Femur (tissue), 1 donor: ENCODE data around the gene PIGS.
"Not testable (repeated sequence)": the region's sequence is repeated elsewhere in the genome, so short reads cannot be mapped to it uniquely, and the experiment has no call there.

Experiments used
- DNase-seq: peaks from one replicate; pipeline ENCODE4 v3.0.0-alpha.2; 2017

PIGS gene

DNA sequence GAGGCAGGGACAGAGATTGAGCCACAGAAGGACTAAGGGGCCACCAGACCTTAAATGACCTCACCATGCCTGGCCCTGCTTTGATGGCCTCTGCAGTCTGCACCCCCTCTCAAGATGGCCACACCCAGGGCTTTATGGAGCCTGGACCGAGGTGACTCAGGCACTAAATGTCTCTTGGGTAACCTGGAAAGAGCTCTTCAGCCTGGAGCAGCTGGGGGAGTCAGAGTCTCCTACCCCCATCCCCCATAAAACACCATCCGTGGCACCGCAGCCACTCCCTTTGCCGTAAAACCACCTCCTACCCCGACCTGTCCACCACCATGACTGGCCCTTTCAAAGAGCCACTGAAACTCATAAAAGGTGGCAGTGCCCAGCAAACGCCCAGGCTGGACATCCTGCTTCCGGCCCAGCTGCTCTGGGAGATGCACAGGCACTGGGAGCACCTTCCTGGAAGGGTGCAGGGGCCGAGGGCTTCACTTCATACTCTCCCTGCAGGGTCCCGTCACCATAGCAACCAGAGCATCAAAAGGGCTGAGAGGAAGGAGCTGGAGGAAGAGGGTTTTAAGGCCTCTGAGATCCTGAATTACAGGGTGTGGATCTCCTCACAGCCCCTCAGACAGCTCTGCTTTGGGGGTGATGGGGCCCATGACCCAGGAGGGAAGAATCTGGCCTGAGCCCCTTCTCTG is 42.9 kb downstream of the PIGS start:
- DNase-seq: no peak

DNA sequence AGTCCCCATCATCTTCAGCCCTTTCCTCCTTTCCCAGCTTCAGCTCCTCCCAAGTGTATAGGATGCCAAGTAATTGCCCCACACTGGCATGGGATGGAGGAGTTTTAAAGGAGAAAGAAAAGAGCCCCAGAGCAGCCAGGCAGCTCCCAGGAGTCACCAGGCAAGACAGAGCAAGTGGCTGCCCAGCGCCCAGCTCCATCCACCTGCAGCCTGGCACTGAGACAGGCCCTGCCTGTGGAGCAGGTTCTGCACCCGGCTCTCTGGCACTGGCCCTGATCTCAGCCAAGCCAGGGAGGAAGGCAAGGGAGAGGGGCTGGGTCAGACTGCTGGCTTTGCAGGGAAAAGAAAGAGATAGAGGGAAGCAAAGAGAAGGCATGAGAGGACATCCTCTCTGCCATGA is 43.5 kb downstream of the PIGS start:
- DNase-seq: no peak

GRCh38 chr17:28527181-28527681 is 44.1 kb downstream of the PIGS start:
- no peak for DNase-seq

- DNase-seq: no peak
These were observed 44.9 kb downstream of the PIGS start for GRCh38 chr17:28526381-28526780.

- peak; percentile 29 for DNase-seq
These were observed 46.6 kb downstream of the PIGS start for GRCh38 chr17:28524476-28525424.

GRCh38 chr17:28523876-28524275 is 47.4 kb downstream of the PIGS start:
- DNase-seq: no peak

DNA sequence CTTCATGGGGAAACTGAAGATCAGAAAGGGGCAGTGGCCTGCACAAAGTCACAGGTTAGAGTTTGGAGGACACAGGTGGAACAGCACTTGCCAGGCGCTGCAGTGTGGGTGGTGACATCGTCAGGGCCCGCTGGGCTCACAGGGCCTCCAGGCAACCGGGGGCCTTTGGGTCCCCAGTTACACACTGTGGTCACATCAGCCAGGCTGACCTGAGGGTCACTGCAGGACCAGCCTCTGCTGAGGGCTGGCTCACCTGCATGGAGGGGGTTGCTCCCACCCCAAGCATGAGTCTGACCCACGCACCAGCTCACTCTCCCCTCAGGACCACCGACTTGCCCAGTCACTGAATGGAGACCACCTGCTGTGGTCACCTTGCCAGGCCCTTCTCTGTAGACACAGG is 48.1 kb downstream of the PIGS start:
- DNase-seq: no peak

DNA sequence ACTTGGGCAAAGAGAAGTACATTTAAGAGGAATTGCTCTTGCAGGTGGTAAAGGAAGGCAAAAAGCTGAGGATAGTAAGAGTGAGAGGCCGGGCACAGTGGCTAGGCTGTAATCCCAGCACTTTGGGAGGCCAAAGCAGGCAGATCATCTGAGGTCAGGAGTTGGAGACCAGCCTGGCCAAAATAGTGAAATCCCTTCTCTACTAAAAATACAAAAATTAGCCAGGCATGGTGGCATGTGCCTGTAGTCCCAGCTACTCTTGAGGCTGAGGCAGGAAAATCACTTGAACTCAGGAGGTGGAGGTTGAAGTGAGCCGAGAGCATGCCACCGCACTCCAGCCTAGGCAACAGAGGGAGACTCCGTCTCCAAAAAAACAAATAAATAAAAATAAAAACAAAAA is 49.0 kb downstream of the PIGS start:
- not testable (repeated sequence) for DNase-seq

DNA sequence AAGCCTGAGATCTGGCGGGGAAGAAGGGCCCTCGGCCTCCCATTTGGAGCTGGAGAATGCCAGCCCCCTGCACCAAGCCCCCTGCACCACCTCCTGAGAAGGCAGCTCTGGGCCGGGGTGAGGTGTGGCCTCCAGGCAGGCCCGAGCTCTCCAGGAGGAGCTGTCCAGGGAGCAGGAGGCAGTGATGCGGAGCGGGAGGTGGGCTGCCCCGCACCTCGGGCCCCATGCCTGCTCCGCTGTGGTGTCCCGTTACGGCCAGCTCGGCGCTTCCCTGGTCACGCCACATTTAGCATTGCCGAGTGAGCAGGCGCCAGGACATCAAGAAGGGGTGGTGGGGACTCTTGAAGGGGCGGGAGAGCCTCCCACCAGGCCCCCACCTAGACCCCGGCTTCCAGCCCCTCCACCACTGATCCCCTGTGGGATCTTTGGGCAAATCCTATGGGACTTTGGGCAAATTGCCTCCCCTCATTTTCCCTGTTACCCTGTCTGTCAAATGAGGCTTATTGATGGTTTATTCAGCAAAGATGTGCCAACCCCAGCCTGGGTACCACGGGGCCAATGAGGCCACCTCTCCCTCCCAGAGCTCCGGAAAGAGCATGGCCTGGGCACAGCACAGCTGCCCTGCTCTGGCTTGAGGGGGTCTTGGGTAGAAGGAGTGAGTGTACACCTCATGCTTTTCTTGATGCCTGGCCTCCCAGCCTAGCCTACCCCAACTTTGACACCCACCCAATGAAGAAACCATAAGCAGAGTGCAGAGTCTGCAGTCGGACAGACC is 49.8 kb downstream of the PIGS start:
- DNase-seq: no peak

GRCh38 chr17:28520687-28521086 is 50.6 kb downstream of the PIGS start:
- DNase-seq: no peak

DNA sequence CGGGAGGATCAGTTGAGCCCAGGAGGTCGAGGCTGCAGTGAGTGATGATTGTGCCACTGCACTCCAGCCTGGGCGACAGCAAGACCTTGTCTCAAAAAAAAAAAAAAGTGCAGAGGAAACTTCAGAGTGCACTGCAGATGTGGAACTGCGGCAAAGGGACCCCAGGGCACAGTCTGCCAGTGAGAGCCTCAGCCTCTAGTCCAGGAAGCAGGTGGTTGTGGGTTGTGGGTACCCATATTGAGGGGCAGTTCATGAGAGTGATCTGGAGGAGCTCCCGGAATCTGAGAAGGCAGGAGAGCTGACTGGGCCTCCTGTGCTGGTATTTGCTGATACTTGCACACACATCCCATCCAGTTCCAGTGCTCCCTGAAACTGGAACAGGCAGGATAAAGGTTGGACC is 52.1 kb downstream of the PIGS start:
- DNase-seq: no peak

DNA sequence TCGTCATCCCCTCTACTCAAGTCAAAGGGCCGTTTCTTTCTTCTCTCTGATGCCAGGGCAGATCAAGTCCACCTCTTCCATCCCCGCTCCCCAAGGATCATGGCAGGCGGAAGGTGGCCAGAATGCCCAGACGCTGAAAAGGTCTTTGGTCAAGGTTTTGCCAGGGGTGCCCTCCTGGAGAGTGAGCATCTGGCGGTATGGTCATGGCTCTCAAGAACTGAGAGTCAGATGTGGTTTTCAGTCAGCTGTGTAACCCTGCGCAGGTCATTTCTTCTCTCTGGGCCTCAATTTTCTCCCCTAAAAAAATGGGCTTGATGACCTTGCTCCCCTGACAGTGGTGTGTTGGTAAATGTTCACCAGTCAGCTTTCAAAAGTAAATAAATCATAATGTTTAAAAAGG is 52.7 kb downstream of the PIGS start:
- no peak for DNase-seq

DNA sequence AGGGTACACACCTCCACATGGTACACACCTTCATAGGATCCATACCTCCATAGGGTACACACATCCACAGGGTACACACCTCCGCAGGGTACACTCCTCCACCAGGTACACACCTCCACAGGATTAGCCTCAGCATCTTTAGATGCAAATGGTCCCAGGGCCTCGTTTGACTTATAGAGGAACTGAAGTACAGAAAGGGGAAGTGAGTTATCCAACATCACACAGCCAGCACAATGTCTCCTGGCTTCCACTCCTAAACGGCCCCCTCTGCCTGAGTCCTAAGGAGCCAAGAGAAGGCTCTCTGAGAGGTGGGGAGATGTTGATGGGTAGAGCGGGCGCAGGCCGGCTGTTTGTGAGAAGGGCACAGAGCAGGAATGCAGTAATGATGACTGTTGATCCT is 53.2 kb downstream of the PIGS start:
- DNase-seq: no peak

DNA sequence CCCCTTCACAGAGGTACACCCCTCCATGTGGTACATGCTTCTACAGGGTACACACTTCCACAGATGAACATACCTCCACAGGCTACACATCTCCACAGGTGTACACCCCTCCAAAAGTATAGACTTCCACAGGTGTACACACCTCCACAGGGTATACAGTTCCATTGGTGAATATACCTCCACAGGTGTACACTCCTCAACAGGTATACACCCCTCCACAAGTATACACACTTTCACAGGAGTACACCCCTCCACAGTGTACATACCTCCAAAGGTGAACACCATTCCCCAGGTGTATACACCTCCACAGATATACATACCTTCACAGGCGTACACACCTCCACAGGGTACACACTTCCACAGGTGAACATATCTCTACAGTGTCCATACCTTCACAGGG is 55.8 kb downstream of the PIGS start:
- no peak for DNase-seq

DNA sequence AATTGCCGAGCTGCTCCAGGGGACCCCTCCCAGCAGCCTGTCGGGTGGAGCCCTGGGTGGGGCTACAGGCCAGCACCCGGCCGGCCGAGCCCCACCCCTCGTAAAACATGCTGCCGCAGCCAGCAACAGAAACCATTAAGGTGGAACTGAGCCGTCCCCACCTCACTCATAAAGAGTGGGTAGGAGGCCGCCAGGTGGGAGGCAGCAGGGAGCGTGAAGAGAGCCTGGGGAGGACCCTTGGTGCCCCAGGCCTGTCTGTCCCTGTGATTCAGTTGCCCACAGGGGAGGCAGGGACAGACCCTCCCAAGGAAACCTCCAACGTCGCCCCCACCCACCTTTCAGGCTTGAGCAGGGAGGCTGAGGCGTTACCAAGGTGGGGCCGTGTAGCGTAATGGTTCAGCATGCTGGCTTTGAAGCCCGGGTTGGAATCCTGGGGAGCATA is 56.7 kb downstream of the PIGS start:
- DNase-seq: no peak

DNA sequence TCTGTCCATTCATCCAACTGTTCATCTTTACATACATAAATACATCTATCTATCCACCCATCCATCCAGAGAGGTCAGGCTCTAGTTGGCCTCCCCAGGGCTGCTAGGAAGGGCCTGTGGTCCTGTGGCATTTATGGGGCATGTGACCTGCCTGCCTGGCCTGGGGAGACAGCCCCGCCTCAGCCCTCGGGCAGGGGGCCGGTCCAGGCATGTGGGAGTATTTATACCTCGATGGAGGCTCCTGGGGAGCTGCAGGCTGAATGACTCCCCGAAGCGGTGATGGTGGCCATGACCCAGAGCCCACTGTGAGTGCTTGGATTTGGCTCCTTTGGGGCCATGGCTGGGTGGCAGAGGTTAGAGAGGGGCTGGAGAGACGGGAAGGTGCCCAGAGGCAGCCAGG is 57.8 kb downstream of the PIGS start:
- DNase-seq: no peak

DNA sequence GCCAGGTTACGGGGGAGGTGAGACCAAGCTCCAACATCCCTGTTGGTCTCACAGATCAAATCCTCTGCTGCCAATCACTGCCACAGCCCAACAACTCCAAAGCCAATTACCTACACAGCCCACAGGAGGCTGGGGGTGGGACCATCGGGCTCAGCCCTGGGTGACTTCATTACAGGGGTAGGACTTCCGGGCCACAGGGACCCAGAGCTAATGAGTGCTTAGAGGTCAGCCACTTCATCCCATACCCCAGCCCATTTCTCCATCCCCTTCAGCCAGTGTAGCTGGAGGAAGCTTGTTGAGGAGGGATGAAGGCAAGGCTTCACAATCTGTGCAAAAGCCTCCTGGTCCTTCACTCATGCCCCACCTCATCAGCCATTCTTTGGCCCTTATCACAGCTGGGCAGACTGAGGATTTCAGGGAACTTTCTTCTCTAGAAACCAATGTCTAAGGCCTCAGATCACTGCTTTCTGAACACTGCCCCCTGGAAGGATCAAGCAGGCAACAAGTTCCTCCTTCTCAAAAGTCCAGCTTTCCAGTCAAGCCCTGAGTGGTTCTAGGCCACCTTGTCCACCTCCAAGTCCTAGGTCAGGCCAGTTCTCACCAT is 59.4 kb downstream of the PIGS start:
- DNase-seq: no peak

DNA sequence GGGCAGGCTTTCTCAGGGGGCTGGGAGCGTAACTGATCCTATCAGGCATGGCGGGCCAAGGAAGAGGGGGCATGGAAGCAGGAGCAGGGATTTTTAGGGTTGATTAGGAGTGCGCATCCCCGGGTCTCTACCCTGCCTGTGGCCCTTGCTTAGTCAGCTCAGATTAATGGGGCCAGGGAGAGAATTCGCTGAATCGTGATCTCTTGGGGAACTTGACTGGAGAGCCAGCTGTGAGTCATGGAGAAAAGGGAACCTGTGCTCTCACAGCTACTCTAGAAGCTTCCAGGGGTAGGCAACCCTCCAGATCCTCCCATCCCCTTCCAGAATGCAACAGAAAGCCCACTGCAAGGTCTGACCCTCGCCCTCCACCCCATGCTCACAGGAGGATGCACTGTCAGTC is 61.5 kb downstream of the PIGS start:
- no peak for DNase-seq

DNA sequence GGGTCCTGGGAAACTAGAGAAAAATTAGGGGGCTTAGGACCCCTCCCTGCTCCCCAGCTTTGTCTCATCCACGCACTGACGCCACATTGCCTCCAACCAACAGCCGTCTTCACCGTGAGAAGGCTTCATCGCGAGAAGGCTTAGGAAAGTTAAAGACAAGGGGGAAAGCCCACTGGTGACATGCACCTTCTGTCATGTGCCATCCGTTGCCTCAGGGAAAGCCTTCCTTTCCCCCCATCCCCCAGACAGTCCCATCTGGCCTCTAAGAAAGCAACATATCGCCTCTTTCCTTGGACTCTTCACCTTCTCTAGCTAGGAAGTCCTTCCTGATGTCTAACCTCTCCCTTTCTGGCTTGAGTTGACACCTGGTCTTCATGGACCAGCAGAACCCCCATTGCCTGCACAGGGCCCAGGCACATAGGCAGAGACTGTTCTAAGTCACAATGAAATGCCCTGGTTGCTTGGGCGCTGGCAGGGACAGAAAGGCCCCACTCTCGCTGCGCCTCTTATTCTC is 63.1 kb downstream of the PIGS start:
- DNase-seq: no peak

GRCh38 chr17:28507567-28508203 is 63.6 kb downstream of the PIGS start:
- no peak for DNase-seq

DNA sequence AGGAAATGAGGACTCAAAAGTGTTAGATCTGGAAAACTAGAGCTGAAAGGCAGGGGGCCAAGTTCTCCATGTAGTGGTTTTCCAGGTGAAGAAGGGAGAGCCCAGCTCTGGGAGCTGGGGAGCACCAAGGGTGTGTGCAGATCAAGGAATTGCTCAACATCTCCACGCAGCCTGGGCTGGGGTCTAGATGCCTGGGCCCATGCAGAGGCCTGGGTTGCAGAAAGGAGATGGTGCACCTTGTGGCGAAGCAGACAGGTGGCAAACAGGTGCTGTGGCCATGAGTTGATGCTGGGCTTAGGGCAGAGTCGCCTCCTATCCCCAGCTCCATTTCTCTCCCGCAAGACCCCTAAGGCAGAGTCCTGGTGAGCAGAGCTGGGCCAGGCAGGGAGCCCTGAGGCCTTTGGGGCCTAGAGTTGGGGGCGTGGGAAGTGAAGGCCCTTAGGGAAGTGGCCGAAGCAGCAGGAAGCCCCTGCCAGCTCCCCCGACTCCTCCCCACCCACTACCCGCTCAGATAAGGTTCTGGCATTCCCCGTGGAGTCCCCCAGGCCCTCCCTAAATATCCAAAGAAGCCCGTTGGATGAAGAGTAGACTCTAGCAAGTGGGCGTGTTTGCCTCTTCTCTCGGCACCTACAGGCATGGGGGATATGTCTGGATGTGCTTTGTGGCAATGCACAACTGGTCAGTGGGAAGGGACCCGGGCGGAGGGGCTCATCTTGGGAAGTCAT is 64.4 kb downstream of the PIGS start:
- DNase-seq: no peak
